Stimulated activated CD4-positive, alpha-beta T cell treated with anti-CD3 and anti-CD28 coated beads, TNF-alpha, amount 100 ng/mL, for 4 hours (primary cell): ENCODE results near the gene OR10H4.
"Not testable (repeated sequence)": the region's sequence is repeated elsewhere in the genome, so short reads cannot be mapped to it uniquely, and the experiment has no call there.

Source experiments
- DNase-seq, 3 experiments: peaks; one replicate each; pipeline ENCODE4 v3.0.0-alpha.2; 2020; ENCODE audit warnings: low read depth in 3 of 3

Gene OR10H4

GRCh38 chr19:15944401-15944800, 4.4 kb upstream of the OR10H4 start:
- DNase-seq, result no peak

GRCh38 chr19:15945301-15945700, 3.5 kb upstream of the OR10H4 start:
- DNase-seq, result no peak

GRCh38 chr19:15954820-15955219, 6.0 kb downstream of the OR10H4 start:
- DNase-seq, result no peak

- DNase-seq, result no peak
These were observed 13.5 kb downstream of the OR10H4 start for GRCh38 chr19:15962319-15962718.

- no peak for DNase-seq
These were observed 15.4 kb downstream of the OR10H4 start for GRCh38 chr19:15964231-15964630.

GRCh38 chr19:15971224-15971780, 22.5 kb downstream of the OR10H4 start:
- no peak for DNase-seq

GRCh38 chr19:15972043-15972442, 23.2 kb downstream of the OR10H4 start:
- not testable (repeated sequence) for DNase-seq

- DNase-seq, result no peak
These were observed 26.0 kb downstream of the OR10H4 start for GRCh38 chr19:15974856-15975255.

GRCh38 chr19:15976836-15977689, 28.3 kb downstream of the OR10H4 start:
- no peak for DNase-seq

- DNase-seq, result no peak
These were observed 28.9 kb downstream of the OR10H4 start for GRCh38 chr19:15977690-15978089.

GRCh38 chr19:15979293-15979692, 30.5 kb downstream of the OR10H4 start:
- DNase-seq, result no peak

- DNase-seq, result not testable (repeated sequence)
These were observed 37.0 kb downstream of the OR10H4 start for GRCh38 chr19:15985831-15986230.

- DNase-seq, result no peak
These were observed 37.9 kb downstream of the OR10H4 start for GRCh38 chr19:15986701-15987100.

- DNase-seq, result no peak
These were observed 41.1 kb downstream of the OR10H4 start for GRCh38 chr19:15989889-15990288.

- DNase-seq, result no peak
These were observed 42.8 kb downstream of the OR10H4 start for GRCh38 chr19:15991602-15992001.

- no peak for DNase-seq
These were observed 43.2 kb downstream of the OR10H4 start for GRCh38 chr19:15992014-15992413.

- no peak for DNase-seq
These were observed 46.7 kb downstream of the OR10H4 start for GRCh38 chr19:15995536-15995935.

- no peak for DNase-seq
These were observed 49.4 kb downstream of the OR10H4 start for GRCh38 chr19:15998166-15998565.
